Measurements from ENCODE around the gene NSUN7. TPM values are rescaled to one million over a fixed set of nuclear protein-coding genes. Genes with fewer than 3 reads are reported as not detected.

The NSUN7 gene
- total RNA-seq, 1 donor from 2014 or later, result 1.6 TPM

GRCh38 chr4:40822420-40823166 lies 72.8 kb downstream of the NSUN7 start:
- DNase-seq (ENCODE audit: extremely low spot score, unreplicated experiment), result peak; percentile 69
- no peak for TF ChIP-seq CTCF (IDR thresholded peaks at IDR 0.05)
- no peak overlapping the region for H3K27ac Mint-ChIP-seq (ENCODE audit: unreplicated experiment)
- no peak overlapping the region for H3K4me3 Mint-ChIP-seq (ENCODE audit: unreplicated experiment)
- peaks cover 38% of the 10 kb centered on the region for H3K36me3 Mint-ChIP-seq (ENCODE audit: unreplicated experiment)
- no peaks in the 10 kb centered on the region for H3K4me1 Mint-ChIP-seq (ENCODE audit: unreplicated experiment)
- H3K27me3 Mint-ChIP-seq (ENCODE audit: unreplicated experiment), result no peaks in the 10 kb centered on the region
- no peaks in the 10 kb centered on the region for H3K9me3 Mint-ChIP-seq (ENCODE audit: unreplicated experiment)

- Mint-ChIP-seq H3K27me3 (ENCODE audit: unreplicated experiment) (no peaks in the 10 kb centered on the region), H3K4me3 (ENCODE audit: unreplicated experiment) (no peak overlapping the region), H3K36me3 (ENCODE audit: unreplicated experiment) (peaks cover 40% of the 10 kb centered on the region)
These were observed 75.5 kb downstream of the NSUN7 start for GRCh38 chr4:40825014-40825838.

GRCh38 chr4:40826821-40827220 lies 77.1 kb downstream of the NSUN7 start:
- H3K4me3 Mint-ChIP-seq (ENCODE audit: unreplicated experiment), result no peak overlapping the region
- no peak for DNase-seq (ENCODE audit: extremely low spot score, unreplicated experiment)
- no peaks in the 10 kb centered on the region for H3K4me1 Mint-ChIP-seq (ENCODE audit: unreplicated experiment)
- no peak for TF ChIP-seq CTCF (IDR thresholded peaks at IDR 0.05)
- H3K27ac Mint-ChIP-seq (ENCODE audit: unreplicated experiment), result no peak overlapping the region
- H3K9me3 Mint-ChIP-seq (ENCODE audit: unreplicated experiment), result no peaks in the 10 kb centered on the region
- H3K27me3 Mint-ChIP-seq (ENCODE audit: unreplicated experiment), result no peaks in the 10 kb centered on the region
- peaks cover 37% of the 10 kb centered on the region for H3K36me3 Mint-ChIP-seq (ENCODE audit: unreplicated experiment)

More at GRCh38 chr4:40825014-40825838, 75.5 kb downstream of the NSUN7 start:
- DNase-seq (ENCODE audit: extremely low spot score, unreplicated experiment), result peak; percentile 63
- no peak overlapping the region for H3K27ac Mint-ChIP-seq (ENCODE audit: unreplicated experiment)
- H3K4me1 Mint-ChIP-seq (ENCODE audit: unreplicated experiment), result no peaks in the 10 kb centered on the region
- no peaks in the 10 kb centered on the region for H3K9me3 Mint-ChIP-seq (ENCODE audit: unreplicated experiment)
- TF ChIP-seq CTCF (IDR thresholded peaks at IDR 0.05), result no peak

GRCh38 chr4:40827758-40828157 lies 78.0 kb downstream of the NSUN7 start:
- H3K27me3 Mint-ChIP-seq (ENCODE audit: unreplicated experiment), result no peaks in the 10 kb centered on the region

More at GRCh38 chr4:40827758-40828157, 78.0 kb downstream of the NSUN7 start:
- no peak overlapping the region for H3K27ac Mint-ChIP-seq (ENCODE audit: unreplicated experiment)
- no peaks in the 10 kb centered on the region for H3K4me1 Mint-ChIP-seq (ENCODE audit: unreplicated experiment)
- no peak for DNase-seq (ENCODE audit: extremely low spot score, unreplicated experiment)
- no peaks in the 10 kb centered on the region for H3K9me3 Mint-ChIP-seq (ENCODE audit: unreplicated experiment)
- H3K36me3 Mint-ChIP-seq (ENCODE audit: unreplicated experiment), result peaks cover 27% of the 10 kb centered on the region
- H3K4me3 Mint-ChIP-seq (ENCODE audit: unreplicated experiment), result no peak overlapping the region
- no peak for TF ChIP-seq CTCF (IDR thresholded peaks at IDR 0.05)
